ENCODE measurements around the gene NUAK1. TPM values are rescaled to one million over a fixed set of nuclear protein-coding genes. Genes with fewer than 3 reads are reported as not detected.

The NUAK1 gene
- total RNA-seq, 1 experiment from 2014 or later = 50.3 TPM

DNA sequence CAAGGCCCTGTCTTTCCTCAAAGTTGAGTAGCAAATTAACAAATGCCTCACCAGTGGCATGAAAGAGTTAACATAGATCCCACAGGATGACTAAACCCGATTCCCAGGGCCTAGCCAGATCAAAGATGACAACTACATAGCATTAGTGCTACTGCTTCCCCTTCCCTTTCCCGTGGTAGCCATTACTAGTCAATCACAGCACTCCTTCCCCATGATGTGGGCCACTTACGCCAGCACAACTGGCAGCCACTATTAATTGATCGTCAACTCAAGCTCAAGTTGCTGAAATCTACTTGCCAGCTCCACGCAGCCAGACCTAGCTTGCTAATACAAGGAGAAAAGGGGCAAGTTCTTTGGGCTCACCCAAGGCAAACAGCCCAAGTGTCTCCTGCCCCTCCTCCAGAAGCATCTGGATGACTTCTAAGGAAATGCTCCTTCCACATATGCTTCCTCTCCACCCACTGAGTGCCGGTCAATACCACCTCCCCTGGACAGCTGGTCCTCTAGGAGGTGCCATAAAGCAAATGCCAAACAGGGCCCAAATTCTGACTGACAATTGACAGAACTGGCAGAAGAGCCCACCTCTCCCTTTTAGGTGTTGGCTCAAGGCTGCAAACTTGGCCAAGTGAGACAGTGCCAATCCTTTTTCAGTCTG, 72.6 kb downstream of the NUAK1 start:
- Histone ChIP-seq H3K27ac (ENCODE audit: low read length) (no peak overlapping the region), H3K9me3 (ENCODE audit: control insufficient read depth, insufficient read depth, low read depth, low read length) (no peaks in the 10 kb centered on the region), H3K4me3 (ENCODE audit: low read depth in 2 of 2, low read length in 2 of 2) (no peak overlapping the region), H3K36me3 (ENCODE audit: control insufficient read depth, insufficient read depth, low read length) (peaks cover 7% of the 10 kb centered on the region), H3K4me1 (ENCODE audit: control insufficient read depth, insufficient read depth, low read length) (peaks cover 3% of the 10 kb centered on the region; the same call in 1 of the 2 replicates), H3K27me3 (ENCODE audit: control insufficient read depth, insufficient read depth, low read length) (no peaks in the 10 kb centered on the region)
- CTCF ChIA-PET = no interaction called here
- intact Hi-C loops (cut with micrococcal nuclease; ENCODE audit: unreplicated experiment) = no loop called here
- POLR2A ChIA-PET = no interaction called here
- BruUV-seq (replicated peaks) = no TSS peak
- no peak for TF ChIP-seq REST (IDR thresholded peaks at IDR 0.05; ENCODE audit: insufficient read depth in 1 of 2, low read depth in 2 of 2, low read length in 1 of 2)
- no peak for TF ChIP-seq TCF7L2 (IDR thresholded peaks at IDR 0.05; ENCODE audit: low read depth, low read length)
- no peak for TF ChIP-seq SIN3A (IDR thresholded peaks at IDR 0.05; ENCODE audit: borderline replicate concordance, insufficient read depth, low read depth, low read length)
- TF ChIP-seq CTCF (IDR thresholded peaks at IDR 0.05) = no peak
- no peak for TF ChIP-seq POLR2AphosphoS5 (IDR thresholded peaks at IDR 0.05; ENCODE audit: low read depth, low read length)
- ATAC-seq (no peak), DNase-seq (ENCODE audit: low read depth, low spot score) (no peak)
- in situ Hi-C loops (cut with HindIII; ENCODE audit: low pct_unique_long_range_greater_than_20kb, low sequenced_read_pairs) = no loop called here

DNA sequence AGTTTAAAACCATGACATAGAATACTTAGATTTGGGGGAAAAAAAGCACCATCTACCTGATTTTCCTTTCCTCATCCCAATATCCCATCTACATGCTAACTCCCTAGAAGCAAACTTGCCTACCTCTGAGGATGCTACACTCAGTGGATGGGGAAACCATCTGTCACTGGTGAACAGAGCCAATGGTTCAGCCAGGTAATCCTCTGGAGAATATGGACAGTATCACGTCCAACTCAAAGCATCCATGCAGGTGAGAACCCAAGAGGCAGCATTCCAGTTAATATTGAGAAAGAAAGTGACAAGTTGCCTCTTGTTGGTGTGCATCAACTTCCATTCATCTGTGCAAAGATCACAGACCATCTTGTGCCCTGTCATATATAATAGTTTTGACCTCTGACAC, 73.2 kb downstream of the NUAK1 start:
- ChIA-PET POLR2A (no interaction called here), CTCF (no interaction called here)
- H3K9me3 ChIP-seq (ENCODE audit: control insufficient read depth, insufficient read depth, low read depth, low read length) = no peaks in the 10 kb centered on the region
- no peak overlapping the region for H3K27ac ChIP-seq (ENCODE audit: low read length)
- TF ChIP-seq TCF7L2 (IDR thresholded peaks at IDR 0.05; ENCODE audit: low read depth, low read length) (no peak), REST (IDR thresholded peaks at IDR 0.05; ENCODE audit: insufficient read depth in 1 of 2, low read depth in 2 of 2, low read length in 1 of 2) (no peak), SIN3A (IDR thresholded peaks at IDR 0.05; ENCODE audit: borderline replicate concordance, insufficient read depth, low read depth, low read length) (no peak), POLR2AphosphoS5 (IDR thresholded peaks at IDR 0.05; ENCODE audit: low read depth, low read length) (no peak), CTCF (IDR thresholded peaks at IDR 0.05) (no peak)
- BruUV-seq (replicated peaks) = no TSS peak
- in situ Hi-C loops (cut with HindIII; ENCODE audit: low pct_unique_long_range_greater_than_20kb, low sequenced_read_pairs) = no loop called here
- DNase-seq (ENCODE audit: low read depth, low spot score) (no peak), ATAC-seq (no peak)
- intact Hi-C loops (cut with micrococcal nuclease; ENCODE audit: unreplicated experiment) = no loop called here
- H3K36me3 ChIP-seq (ENCODE audit: control insufficient read depth, insufficient read depth, low read length) = peaks cover 7% of the 10 kb centered on the region
- H3K4me1 ChIP-seq (ENCODE audit: control insufficient read depth, insufficient read depth, low read length) = peaks cover 3% of the 10 kb centered on the region; the same call in 1 of the 2 replicates
- no peak overlapping the region for H3K4me3 ChIP-seq (ENCODE audit: low read depth in 2 of 2, low read length in 2 of 2)
- H3K27me3 ChIP-seq (ENCODE audit: control insufficient read depth, insufficient read depth, low read length) = no peaks in the 10 kb centered on the region
